G401.6 (cell line): ENCODE data around the gene SULF2.

ENCODE experiments used
- FAIRE-seq: peaks from 2 replicates; lab custom pipeline; 2012; peaks lifted over from hg19 to GRCh38; lab: Jason Lieb, UNC

The SULF2 gene

DNA sequence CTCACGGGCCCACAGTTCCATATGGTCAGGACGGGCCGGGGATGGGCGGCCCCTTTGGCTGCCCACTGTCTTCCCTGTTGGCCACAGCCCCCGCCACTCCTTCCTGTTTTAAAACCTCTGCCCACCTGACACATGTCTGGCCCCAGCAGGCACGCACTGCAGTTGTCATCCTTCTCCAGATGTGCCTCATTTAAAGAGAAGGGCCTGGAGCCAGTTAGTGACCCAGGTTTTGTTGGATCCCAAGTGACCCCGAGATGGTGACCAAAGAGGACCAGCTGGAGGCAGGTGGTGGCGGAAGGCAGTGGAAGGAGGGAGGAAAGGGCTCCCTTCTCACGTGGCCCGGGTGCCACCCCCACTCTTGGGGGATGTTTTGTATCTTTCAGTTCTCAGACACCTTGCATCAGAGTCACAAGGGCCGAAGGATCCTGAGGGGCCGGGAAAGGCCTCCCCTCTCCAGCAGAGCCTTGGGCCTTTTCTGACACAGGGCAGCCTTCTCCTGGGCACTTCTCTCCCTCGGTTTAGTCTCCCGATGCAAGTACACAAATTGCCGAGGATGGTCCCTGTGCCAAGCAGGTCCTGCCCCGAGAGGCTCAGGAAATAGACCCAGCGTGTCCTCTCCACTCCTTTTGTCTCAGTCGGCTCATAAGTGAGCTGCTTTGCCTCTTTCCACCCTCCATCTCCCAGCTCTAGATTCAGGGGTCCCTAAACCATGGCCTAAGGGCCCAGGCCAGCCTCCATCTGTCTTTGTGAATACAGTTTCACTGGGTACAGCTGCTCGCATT, 117.6 kb downstream of the SULF2 start:
- FAIRE-seq: no peak

- no peak for FAIRE-seq
These were observed 118.2 kb downstream of the SULF2 start for GRCh38 chr20:47667086-47667485.

- FAIRE-seq: no peak
These were observed 119.0 kb downstream of the SULF2 start for GRCh38 chr20:47666304-47666703.

DNA sequence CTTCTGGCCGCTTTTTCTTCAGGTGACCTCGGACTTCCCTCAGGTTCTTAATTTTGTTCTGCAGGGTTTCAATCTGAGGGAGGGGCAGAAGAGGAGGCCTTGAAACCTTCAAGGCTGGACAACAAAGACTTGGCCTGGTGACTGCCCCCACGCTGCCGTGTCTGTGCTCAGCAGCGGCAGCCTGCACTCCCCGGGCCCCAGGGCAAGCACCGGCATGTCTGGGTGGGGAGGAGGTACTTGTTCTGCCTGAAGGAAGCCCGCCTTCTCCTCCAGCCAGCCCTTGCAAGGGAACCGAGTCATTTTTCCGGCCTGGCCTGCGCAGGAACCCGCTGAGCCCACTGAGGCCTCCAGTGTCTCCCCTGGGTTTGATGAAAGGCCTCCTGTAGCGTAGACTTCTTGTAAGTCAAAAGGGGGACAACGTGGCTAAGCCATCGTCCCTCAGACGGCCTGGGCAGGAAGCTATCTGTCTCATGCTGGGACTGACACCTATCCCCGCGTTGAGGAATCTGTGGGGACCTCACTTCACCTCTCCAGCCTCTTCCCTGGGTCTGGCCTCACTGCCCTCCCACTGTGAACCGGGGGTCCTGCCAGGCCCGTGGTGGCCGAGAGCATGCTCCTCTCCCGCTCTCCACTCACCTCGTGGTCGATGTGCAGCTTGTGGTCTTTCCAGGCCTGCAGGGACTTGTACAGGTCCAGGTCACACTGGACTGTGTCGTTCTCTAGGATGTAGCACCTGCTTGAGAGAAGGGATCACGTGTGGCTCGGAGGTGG, 119.9 kb downstream of the SULF2 start:
- no peak for FAIRE-seq

- no peak for FAIRE-seq
These were observed 120.5 kb downstream of the SULF2 start for GRCh38 chr20:47664744-47665143.

DNA sequence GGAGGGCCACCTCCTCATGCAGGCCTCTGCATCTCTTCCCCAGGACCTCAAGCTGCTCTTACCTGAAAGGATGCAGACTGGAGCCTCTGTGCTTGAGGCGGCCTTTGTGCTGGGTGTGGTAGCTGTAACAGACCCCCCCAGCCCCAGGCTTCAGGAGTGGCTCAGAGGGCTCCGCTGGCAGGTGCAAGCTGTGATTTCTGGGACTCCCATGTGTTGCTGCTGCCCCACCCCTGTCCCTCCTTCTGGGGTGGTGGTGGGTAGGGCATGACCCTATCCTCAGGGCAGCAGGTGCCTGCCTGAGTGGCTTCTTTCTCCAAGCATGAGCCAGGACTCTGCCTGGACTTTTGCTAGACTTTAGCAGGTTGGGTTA, 121.2 kb downstream of the SULF2 start:
- no peak for FAIRE-seq

DNA sequence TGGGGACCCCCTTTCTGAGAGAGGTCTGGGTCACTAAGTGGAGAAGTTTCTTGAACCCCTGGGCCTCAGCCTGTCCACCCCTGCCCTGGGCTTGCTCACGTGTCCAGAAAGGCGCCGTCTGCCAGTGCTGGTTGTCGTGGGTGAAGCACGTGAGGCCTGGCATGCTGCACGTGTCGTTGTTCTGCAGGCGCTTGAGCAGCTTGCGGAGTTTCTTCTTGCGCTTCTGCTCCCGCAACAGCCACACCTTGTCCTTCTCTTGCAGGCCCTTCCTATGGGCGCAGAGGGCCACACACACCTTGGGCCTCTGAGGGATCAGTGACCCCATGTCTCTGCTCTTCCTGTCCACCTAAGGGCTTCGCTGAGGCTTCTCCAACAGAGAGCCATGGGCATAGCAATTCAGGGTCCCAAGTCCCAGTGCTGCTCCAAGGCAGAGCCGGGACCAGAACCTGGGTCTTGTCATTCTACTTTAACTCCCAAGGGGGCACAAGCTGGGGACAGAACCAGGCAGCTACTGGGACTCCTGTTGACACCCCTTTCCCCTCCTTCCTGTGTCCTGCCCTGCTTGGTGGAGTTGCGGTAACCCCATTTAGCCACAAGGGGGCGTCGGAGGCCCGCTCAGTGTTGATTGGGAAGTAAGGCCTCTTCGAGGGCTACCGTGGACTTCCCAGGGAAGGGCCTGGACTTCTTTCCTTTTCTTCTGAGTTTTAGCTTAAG, 121.8 kb downstream of the SULF2 start:
- peak; percentile 85 for FAIRE-seq

DNA sequence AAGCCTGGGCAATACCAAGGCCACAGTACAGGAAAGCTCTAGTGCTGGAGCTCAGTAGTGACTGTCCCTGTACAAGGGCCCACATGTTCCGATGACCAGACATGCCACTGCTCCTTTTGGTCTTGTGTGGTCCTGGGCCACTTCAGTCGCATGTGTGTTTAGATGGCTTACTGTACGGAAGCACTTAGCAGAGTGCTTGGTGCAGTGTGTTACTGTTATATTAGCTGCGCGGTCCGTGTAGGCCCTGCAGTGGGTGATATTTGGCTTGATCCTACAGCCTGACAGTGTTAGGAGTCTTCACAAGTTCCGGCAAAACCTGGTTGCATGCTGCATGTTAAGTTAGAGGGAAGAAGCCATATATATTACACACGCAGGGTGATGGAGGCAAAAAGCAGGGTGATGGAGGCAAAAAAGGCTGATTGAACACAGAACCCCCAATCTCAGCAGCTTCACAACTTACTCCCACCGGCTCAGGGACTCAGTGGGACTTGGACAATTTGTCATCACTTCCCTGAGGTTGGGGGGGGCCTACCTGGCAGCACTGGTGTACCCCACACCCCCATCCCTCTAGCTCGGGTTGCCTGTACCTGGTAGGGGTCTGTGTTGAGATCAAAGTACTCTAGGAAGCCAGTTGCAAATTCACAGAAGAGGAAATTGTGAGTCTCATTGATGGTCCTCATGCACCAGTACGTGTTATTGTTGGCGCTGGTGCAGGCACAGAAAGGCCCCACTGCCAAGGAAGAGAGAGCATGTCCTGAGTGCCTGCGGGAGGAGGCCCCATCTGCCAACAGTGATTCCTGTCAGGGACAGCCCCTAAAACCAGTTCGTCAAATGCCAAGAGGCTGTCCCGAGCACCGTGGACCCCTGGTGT, 122.6 kb downstream of the SULF2 start:
- no peak for FAIRE-seq

GRCh38 chr20:47661714-47662113, 123.6 kb downstream of the SULF2 start:
- FAIRE-seq: no peak

- FAIRE-seq: no peak
These were observed 124.1 kb downstream of the SULF2 start for GRCh38 chr20:47660983-47661700.

DNA sequence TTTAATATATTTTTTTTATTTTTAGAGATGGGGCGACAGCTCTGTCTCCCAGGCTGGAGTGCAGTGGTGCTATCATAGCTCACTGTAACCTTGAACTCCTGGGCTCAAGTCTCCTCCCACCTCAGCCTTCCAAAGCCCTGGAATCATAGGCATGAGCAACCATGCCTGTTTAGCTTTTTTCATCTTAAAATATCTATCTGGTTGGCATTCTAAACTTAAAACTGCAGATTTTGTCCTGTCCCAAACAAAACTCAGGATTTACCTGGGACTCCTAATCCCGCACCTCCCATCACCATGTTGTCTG, 124.7 kb downstream of the SULF2 start:
- no peak for FAIRE-seq

DNA sequence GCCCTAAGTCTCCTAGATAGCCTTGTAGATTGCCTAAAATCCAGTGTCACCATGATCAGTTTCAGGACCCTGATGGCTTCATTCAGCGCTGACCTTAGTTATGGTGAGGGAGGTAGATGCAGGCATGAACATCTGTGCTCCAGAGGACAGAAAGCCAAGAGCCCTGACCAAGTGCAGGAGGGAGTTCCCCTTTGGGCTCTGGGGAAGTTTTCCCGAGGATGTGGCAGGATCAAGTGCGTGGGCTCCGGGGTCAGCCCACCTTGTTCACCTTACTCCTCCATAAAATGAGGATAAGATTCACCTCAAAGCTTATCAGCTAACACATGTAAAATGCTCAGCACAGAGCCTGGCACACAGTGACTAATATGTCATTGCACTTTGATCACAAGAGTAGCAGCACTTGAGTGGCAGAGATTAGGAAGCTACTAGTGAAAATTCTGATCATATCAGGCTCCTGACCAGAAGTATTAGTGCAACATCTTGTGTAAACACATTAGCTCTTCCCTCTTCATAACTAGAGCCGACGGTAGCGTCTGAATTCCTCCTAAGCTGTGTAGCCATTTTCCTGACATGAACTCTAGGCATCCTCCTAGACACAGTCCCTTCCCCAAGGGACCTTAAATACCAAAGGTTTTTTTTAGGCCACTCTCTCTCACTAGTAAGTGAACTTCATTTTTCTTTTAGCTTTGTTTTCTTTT, 125.2 kb downstream of the SULF2 start:
- FAIRE-seq: no peak

- FAIRE-seq: no peak
These were observed 129.0 kb downstream of the SULF2 start for GRCh38 chr20:47656318-47656717.

DNA sequence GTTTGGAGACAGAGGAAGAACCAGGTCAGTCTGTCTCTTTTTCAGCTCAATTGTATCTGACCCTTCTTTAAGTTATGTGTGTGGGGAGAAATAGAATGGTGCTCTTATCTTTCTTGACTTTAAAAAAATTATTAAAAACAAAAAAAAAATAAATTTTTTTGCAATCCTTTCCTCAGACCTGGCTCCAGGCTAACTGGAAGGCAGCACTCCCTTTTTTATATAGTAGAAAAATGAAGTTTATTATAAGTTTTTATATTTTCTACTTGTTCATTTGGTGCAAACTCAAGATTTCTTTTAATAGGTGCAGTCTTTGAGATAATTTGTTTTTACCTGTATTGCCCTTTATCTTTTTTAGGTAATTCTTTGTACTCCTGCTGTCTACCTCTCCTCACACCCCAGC, 129.6 kb downstream of the SULF2 start:
- FAIRE-seq: no peak

- FAIRE-seq: no peak
These were observed 130.9 kb downstream of the SULF2 start for GRCh38 chr20:47654370-47654769.

- FAIRE-seq: no peak
These were observed 131.4 kb downstream of the SULF2 start for GRCh38 chr20:47653869-47654268.

DNA sequence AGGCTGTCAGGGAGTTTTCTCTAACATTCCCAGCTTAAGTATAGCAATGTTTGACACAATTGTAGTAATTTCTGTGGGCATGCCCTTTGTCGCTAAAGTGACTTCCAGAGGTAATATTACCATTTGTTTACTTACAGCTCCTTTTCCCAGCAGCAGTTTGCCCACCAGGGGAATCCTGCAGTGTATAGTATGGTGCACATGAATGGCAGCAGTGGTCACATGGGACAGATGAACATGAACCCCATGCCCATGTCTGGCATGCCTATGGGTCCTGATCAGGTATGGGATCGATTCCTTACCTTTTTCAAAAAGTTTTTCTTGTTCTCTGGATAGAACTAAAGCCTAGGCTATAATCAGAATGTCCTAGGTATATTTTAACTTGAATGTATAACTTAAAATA, 132.5 kb downstream of the SULF2 start:
- FAIRE-seq: no peak

- no peak for FAIRE-seq
These were observed 133.0 kb downstream of the SULF2 start for GRCh38 chr20:47652301-47652700.

GRCh38 chr20:47648943-47649342, 136.3 kb downstream of the SULF2 start:
- no peak for FAIRE-seq

DNA sequence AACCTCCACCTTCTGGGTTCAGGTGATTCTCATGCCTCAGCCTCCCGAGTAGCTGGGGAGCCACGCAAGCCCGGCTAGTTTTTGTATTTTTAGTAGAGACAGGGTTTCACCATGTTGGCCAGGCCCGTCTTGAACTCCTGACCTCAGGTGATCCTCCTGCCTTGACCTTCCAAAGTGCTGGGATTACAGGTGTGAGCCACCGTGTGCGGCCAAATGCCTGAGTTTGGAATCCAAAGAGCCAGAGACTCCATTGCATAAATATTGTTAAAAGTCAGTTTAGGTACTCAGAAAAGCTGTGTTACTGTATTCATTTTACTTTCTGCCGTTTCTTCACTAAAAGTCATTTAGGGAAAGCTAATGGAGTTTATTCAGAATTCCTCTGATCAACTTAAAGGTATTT, 137.3 kb downstream of the SULF2 start:
- FAIRE-seq: no peak

DNA sequence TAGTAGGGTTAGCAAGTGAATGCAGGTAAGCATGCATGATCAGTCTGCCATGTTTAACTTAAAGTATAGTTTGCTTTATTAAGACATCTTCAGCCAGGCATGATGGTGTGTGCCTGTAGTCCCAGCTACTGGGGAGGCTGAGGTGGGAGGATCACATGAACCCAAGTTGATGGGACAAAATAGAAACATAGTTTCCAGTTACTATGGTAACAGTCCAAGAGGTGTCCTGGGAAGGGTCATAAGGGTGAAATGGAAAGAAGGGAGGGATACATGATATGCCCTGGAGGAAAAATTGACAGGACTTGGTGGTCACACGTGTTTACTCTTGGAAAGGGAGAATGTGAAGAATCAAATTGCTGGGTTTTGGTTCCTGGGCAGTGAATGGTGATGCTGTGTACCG, 139.6 kb downstream of the SULF2 start:
- no peak for FAIRE-seq
